Stimulated activated CD4-positive, alpha-beta T cell treated with anti-CD3 and anti-CD28 coated beads, Interleukin-2, amount 100 ng/mL, for 4 hours (primary cell): ENCODE measurements around the gene ZNF367.
"Not testable (repeated sequence)": the region's sequence is repeated elsewhere in the genome, so short reads cannot be mapped to it uniquely, and the experiment has no call there.

Experiments used
- DNase-seq: peaks from one replicate; pipeline ENCODE4 v3.0.0-alpha.2; 2020; ENCODE audit warnings: low read depth

ZNF367 gene

GRCh38 chr9:96399325-96399633 lies 18.9 kb downstream of the ZNF367 start:
- no peak for DNase-seq

- DNase-seq: no peak
These were observed 19.4 kb downstream of the ZNF367 start for GRCh38 chr9:96398582-96399324.

GRCh38 chr9:96395964-96396363 lies 22.2 kb downstream of the ZNF367 start:
- no peak for DNase-seq

GRCh38 chr9:96394832-96395496 lies 23.2 kb downstream of the ZNF367 start:
- no peak for DNase-seq

DNA sequence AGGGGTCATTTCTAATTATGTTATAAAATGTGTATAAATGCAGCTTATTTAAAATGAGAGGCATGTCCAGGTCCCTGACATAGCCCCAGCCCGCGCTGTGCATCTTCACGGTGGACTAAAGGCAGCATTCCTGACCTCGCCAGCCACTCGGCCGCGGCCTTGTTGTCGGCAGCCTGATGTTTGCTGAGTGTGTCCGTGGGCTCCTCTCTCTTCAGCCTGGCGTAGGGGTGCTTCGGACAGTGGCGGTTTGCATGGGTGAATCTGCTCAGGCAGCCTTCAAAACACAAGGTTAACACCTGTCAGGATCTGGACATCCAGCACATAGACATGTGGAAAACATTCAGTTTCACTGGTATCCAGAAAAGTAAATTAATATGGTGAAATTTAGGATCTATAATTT lies 25.9 kb downstream of the ZNF367 start:
- no peak for DNase-seq

DNA sequence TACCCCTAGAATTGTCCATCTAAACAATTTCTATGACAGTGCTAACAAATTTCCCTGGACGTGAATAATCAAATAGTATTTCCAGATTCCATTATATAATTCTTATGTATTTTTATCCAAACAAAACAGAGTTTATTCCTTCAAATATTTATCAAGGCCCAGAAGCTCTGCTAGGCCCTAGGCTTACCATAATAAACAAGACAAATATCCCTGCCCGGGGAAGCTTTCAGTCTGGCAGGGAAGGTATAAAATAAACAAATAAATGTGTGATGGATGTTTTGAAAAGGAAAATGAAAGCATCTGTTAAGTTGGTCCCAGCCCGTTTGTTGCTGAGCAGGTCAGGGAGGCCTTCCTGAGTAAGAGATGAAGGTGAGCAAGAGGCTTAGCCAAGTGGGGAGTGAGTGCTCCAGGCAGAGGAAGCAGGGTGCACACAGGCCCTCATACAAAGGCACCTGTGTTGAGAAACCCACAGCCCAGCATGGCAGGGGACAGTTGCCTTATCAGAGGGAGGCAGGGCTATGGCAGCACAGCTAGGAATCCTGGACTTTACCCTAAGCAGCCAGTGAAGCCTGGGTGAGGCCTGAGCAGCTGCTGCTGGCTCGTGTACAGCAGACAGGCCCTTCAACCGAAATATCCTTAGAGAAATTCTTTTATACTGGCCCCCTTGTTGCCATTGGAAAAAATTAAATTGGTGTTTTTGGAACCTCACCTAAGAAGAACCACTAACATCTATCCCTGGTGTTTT lies 27.0 kb downstream of the ZNF367 start:
- no peak for DNase-seq

GRCh38 chr9:96388144-96388543 lies 30.0 kb downstream of the ZNF367 start:
- no peak for DNase-seq

DNA sequence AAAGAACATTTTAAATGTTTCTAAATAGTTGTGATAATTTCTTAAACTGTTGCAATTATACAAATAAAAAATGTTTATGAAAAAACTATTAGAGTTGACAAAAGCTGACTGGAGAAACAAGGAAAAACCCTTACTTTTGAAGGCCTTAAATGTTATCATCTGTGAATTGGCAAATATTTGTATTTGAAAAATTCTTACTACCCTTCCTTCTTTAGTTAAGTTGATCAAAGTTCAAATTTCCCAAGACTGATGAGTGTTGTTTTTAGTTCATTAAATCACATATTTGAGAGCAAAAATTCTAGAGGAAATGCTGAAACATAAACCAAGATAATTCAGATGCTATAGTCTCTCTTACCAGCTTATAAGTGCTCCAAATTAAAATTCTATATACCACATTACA lies 32.0 kb downstream of the ZNF367 start:
- no peak for DNase-seq

- no peak for DNase-seq
These were observed 34.8 kb downstream of the ZNF367 start, which contains the start of gene SLC35D2 for GRCh38 chr9:96383165-96383942. TSS of gene SLC35D2 (minus strand) at chr9:96383711. CDS start at chr9:96383634, 77 bp downstream.

DNA sequence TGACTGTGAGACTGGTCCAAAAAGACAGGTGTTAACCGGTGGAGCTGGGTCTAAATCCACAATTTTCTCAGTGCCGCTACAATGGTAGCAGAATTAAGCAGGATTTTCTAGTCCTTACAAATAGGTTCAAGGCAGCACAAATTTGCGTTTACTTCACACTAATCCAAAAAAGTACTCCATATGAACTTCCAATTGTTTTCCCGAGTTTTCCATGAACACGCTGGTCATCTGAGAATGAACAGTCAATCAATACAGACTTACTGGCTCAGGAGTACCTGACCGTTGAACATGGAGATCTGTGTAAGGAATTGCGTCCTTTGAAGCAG lies 35.4 kb downstream of the ZNF367 start:
- no peak for DNase-seq

GRCh38 chr9:96382175-96382574 lies 36.0 kb downstream of the ZNF367 start:
- DNase-seq: no peak

DNA sequence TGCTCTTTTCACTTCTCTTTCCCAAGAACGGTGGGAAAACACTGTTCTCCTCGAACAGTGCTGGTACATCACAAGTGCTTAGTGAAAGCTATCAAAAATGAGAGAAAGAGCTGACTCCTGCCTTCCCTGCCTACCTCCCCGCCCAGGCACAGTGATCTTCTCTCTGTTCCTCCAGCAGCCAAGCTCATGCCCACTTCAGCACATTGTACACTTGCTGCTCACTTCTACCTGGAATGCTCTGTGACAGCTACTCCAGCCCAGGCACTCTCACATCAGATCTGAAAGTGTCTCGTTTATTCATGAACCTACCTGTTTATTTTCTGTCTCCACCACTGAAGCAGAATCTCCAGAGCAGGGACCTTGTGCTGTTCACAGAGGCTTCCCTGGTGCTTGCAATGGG lies 36.5 kb downstream of the ZNF367 start:
- DNase-seq: no peak

DNA sequence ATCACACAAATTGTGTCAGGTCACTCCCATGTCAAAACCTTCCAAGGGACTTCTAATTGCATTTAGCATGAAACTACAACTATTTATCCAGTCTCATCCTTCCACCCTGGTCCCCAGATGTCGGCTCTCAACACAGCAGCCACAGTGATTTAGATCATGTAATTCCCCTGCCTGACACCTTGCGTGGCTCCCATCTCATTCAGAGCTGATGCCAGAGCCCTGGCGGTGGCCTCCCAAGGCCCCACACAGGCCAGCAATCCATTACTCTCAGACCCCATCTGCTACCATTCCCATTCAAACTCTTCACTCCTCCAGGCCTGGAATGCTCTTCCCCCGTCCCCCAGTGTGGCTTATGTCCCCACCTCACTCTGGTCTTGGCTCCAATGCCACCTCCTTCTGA lies 37.0 kb downstream of the ZNF367 start:
- no peak for DNase-seq

DNA sequence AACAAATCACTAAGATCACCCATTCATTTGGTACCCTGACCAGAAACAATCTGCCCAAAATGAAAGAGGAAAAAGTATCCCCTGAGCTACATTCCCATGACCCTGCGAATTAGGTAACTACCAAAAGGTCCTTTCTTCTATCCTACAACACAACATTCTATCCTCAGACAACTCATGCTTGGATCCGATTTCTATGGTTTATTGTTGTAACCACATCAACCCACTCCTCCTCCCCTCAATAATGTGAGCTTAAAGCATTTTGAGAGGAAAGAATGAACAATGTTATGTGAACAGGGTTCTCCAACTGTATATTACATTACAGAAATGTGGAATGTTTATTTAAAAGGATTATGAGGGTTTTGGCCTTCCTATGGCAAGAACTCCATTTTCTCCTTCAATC lies 38.7 kb downstream of the ZNF367 start:
- DNase-seq: no peak

- DNase-seq: no peak
These were observed 40.0 kb downstream of the ZNF367 start for GRCh38 chr9:96378187-96378586.

- no peak for DNase-seq
These were observed 41.0 kb downstream of the ZNF367 start for GRCh38 chr9:96376891-96377874.

GRCh38 chr9:96375507-96375906 lies 42.7 kb downstream of the ZNF367 start:
- not testable (repeated sequence) for DNase-seq

DNA sequence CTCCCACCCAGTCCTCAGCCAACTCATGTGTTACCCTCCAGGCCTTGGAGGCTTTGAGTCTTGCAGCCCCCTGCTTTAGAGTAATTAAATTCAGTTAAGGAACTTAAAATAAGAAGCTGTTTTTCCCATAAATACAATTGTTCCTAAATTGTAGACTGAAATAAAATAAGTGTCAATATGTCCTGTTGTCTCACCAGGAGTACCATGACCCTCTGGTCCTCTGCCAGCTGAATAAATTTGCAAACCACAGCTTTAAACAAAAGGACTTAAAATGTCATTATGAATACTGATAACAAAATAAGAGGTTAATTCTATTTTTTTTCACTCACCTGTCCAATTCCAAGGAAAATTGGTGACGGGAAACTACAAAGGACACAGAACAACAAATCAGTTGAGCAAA lies 50.2 kb downstream of the ZNF367 start:
- no peak for DNase-seq

DNA sequence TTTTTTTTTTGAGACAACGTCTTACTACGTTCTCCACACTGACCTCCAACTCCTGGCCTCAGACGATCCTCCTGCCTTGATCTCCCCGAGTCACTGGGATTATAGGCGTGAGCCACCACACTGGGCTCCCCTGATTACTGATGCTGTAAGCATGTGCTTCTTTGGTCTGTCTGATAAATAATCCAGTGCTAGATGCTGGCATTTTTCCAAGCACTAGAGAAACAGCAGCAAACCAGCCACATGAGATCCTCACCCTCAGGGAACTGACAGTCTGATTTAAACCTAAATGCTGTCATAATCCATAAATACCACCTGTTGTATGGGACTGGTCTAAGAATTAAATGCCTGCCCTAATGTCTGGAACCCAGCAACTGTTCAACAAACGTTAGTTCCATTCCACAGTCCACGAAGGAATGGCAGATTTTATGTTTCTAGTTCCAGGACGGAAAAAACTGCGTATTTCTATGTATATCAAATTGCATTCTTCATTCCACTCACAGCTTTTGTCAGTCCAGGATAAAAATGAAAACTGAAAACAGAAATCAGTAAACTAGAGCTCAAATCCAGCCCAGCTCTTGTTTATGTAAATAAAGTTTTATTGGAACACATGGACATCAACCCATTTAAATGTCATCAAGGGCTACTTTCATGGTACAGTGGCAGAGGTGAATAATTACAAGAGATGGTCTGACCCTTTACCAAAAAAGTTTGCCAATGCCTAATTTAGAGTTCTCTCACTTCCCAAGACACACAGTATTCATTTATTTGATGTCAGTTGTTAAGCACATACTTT lies 54.8 kb downstream of the ZNF367 start:
- DNase-seq: no peak

DNA sequence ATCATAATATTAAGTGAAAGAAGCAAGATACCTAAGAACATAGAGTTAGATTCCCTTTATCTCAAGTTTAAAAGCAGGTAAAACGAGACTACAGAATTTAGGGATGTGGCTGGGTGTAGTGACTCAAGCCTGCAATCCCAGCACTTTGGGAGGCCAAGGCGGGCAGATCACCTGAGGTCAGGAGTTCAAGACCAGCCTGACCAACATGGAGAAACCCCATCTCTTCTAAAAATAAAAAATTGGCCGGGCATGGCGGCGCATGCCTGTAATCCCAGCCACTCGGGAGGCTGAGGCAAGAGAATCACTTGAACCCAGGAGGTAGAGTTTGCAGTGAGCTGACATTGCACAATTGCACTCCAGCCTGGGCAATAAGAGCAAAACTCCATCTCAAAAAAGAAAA lies 56.1 kb downstream of the ZNF367 start:
- DNase-seq: not testable (repeated sequence)

- no peak for DNase-seq
These were observed 56.5 kb downstream of the ZNF367 start for GRCh38 chr9:96361668-96362067.
